Stimulated activated effector memory CD8-positive, alpha-beta T cell treated with anti-CD3 and anti-CD28 coated beads, Interleukin-12 subunit alpha, Interleukin-12 subunit beta, amount 100 ng/mL, for 72 hours (primary cell): ENCODE results near the gene APP.

ENCODE experiments used
- ATAC-seq: fragments of 150-1000 bp; cut with Tn5 transposase; 2 replicates; pipeline ENCODE4 v1.10.0; 2021
- DNase-seq, 2 donors: peaks; one replicate each; pipeline ENCODE4 v3.0.0; 2021 to 2022; ENCODE audit warnings: low spot score in 2 of 2
- H3K27ac Mint-ChIP-seq: one replicate; pipeline ENCODE4 v1.8.0; 2022; ENCODE audit warnings: mild to moderate bottlenecking, mixed read lengths
- H3K36me3 Mint-ChIP-seq: one replicate; pipeline ENCODE4 v1.8.0; 2022; ENCODE audit warnings: mild to moderate bottlenecking, mixed read lengths
- H3K4me1 Mint-ChIP-seq: one replicate; pipeline ENCODE4 v1.8.0; 2022; ENCODE audit warnings: mixed read lengths
- H3K4me3 Mint-ChIP-seq: one replicate; pipeline ENCODE4 v1.8.0; 2022; ENCODE audit warnings: mild to moderate bottlenecking, mixed read lengths
- H3K9me3 Mint-ChIP-seq: one replicate; pipeline ENCODE4 v1.8.0; 2022; ENCODE audit warnings: mixed read lengths

APP gene

GRCh38 chr21:25964015-25964414 is 206.6 kb downstream of the APP start:
- Mint-ChIP-seq H3K9me3 (no peaks in the 10 kb centered on the region), H3K36me3 (no peaks in the 10 kb centered on the region), H3K4me3 (no peak overlapping the region), H3K27ac (no peak overlapping the region), H3K4me1 (no peaks in the 10 kb centered on the region)
- DNase-seq (no peak), ATAC-seq (no peak)

DNA sequence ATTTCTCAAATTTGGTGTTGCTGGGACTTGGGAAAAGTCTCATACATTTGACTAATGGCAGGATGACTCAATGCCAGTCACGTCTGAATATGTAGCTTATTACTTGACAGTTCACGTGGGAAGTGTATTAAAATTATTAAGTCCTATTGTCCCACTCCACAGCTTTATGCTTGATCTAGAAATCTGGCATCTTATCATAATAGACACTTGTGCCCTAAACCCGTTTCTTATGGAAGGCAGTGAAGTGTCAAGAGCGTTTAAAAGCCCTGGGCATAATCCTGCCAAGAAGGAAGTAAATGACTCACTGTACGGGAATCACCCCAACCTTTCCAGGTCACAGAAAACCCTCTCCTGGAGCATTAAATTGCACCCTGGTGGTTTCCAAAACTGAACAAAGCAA is 207.4 kb downstream of the APP start:
- no peak overlapping the region for H3K4me3 Mint-ChIP-seq
- no peak overlapping the region for H3K27ac Mint-ChIP-seq
- H3K36me3 Mint-ChIP-seq: no peaks in the 10 kb centered on the region
- H3K4me1 Mint-ChIP-seq: no peaks in the 10 kb centered on the region
- DNase-seq: no peak
- no peaks in the 10 kb centered on the region for H3K9me3 Mint-ChIP-seq
- no peak for ATAC-seq

DNA sequence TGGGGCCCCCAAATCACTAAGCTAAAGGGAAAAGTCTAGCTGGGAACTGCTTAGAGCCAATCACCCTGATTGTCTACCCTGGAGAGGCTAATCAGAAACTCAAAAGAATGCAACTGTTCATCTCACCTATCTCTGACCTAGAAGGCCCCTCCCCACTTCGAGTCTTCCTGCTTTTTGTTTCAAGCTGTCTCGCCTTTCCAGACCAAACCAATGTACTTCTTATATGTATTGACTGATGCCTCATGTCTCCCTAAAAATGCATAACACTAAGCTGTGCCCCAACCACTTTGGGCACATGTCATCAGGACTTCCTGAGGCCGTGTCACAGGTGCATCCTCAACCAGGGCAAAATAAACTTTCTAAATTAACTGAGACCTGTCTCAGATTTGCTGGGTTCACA is 209.5 kb downstream of the APP start:
- no peaks in the 10 kb centered on the region for H3K36me3 Mint-ChIP-seq
- no peaks in the 10 kb centered on the region for H3K4me1 Mint-ChIP-seq
- ATAC-seq (no peak), DNase-seq (no peak)
- H3K9me3 Mint-ChIP-seq: no peaks in the 10 kb centered on the region
- H3K4me3 Mint-ChIP-seq: no peak overlapping the region
- no peak overlapping the region for H3K27ac Mint-ChIP-seq

GRCh38 chr21:25960402-25960801 is 210.2 kb downstream of the APP start:
- DNase-seq (no peak), ATAC-seq (no peak)

GRCh38 chr21:25959799-25960198 is 210.8 kb downstream of the APP start:
- Mint-ChIP-seq H3K9me3 (no peaks in the 10 kb centered on the region), H3K27ac (no peak overlapping the region), H3K36me3 (no peaks in the 10 kb centered on the region), H3K4me1 (no peaks in the 10 kb centered on the region), H3K4me3 (no peak overlapping the region)
- ATAC-seq: no peak
- no peak for DNase-seq

More at GRCh38 chr21:25960402-25960801, 210.2 kb downstream of the APP start:
- Mint-ChIP-seq H3K4me1 (no peaks in the 10 kb centered on the region), H3K9me3 (no peaks in the 10 kb centered on the region), H3K36me3 (no peaks in the 10 kb centered on the region), H3K4me3 (no peak overlapping the region), H3K27ac (no peak overlapping the region)

- H3K9me3 Mint-ChIP-seq: no peaks in the 10 kb centered on the region
- no peak for DNase-seq
- no peak overlapping the region for H3K4me3 Mint-ChIP-seq
- H3K36me3 Mint-ChIP-seq: no peaks in the 10 kb centered on the region
- no peaks in the 10 kb centered on the region for H3K4me1 Mint-ChIP-seq
- no peak overlapping the region for H3K27ac Mint-ChIP-seq
- no peak for ATAC-seq
Measured at GRCh38 chr21:25956993-25957714, 213.4 kb downstream of the APP start.

- Mint-ChIP-seq H3K9me3 (no peaks in the 10 kb centered on the region), H3K4me3 (no peak overlapping the region), H3K4me1 (no peaks in the 10 kb centered on the region), H3K27ac (no peak overlapping the region), H3K36me3 (no peaks in the 10 kb centered on the region)
- DNase-seq: no peak
- no peak for ATAC-seq
Measured at GRCh38 chr21:25955646-25956045, 214.9 kb downstream of the APP start.

DNA sequence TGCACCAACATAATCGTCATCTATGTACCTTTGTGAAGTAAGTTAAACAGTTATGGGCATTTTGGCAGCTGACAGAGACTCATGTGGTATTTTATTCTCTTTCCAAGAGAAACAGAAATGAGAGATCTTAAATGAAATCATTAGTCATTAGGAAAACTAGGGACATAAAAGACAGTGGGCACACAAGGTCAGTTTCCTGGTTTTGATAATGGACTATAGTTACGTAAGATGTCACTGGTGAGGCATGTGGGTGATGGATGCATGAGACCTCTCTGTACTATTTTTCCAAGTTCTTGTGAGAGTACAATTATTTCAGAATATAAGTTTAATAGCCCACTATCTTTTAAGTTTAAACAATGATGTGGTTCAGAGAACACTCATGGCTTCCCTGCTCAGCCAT is 216.9 kb downstream of the APP start:
- H3K9me3 Mint-ChIP-seq: no peaks in the 10 kb centered on the region
- no peaks in the 10 kb centered on the region for H3K36me3 Mint-ChIP-seq
- H3K4me3 Mint-ChIP-seq: no peak overlapping the region
- H3K27ac Mint-ChIP-seq: no peak overlapping the region
- no peaks in the 10 kb centered on the region for H3K4me1 Mint-ChIP-seq
- DNase-seq (no peak), ATAC-seq (no peak)

DNA sequence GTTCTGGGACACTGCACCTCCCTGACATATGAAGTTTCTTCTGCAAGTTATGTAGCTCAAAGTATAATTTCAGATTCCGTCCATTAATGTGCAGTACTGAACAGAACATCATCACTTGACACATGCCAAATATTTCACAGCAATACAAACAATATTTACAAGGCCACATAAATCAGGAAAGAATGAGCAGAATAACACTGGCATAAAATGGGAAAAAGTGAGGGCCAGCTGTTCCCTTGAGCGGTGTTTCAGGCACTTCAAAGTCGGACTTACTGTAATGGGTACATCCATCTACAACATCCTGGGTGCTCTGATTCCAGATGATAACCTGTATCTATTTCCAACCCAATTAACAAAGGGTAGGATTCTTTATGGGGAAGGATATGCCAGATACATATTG is 217.4 kb downstream of the APP start:
- ATAC-seq: no peak
- Mint-ChIP-seq H3K9me3 (no peaks in the 10 kb centered on the region), H3K4me1 (no peaks in the 10 kb centered on the region), H3K4me3 (no peak overlapping the region), H3K27ac (no peak overlapping the region), H3K36me3 (no peaks in the 10 kb centered on the region)
- DNase-seq: no peak

- H3K36me3 Mint-ChIP-seq: no peaks in the 10 kb centered on the region
Measured at GRCh38 chr21:25952306-25952705, 218.3 kb downstream of the APP start.

DNA sequence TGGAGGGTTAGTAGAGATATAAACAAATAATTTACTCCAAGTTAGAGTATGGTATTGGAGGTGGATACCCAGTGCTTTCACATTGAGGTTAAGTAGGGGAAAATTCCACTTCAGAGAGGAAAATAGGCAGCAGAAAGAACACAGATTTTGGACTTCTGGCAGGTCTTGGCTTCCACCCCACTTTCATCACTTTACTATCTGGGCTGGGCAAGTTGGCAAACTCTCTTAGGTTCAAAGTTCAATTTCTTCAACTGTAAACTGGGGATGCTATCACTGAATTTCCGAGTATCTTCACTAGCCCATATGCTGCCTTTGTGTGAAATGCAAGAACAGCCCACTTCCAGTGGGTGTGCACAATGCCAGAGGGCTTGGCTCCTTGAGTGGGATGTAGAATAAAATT is 220.9 kb downstream of the APP start:
- Mint-ChIP-seq H3K36me3 (no peaks in the 10 kb centered on the region), H3K4me1 (no peaks in the 10 kb centered on the region), H3K4me3 (no peak overlapping the region), H3K9me3 (no peaks in the 10 kb centered on the region), H3K27ac (no peak overlapping the region)
- ATAC-seq (no peak), DNase-seq (no peak)

More at GRCh38 chr21:25952306-25952705, 218.3 kb downstream of the APP start:
- no peaks in the 10 kb centered on the region for H3K9me3 Mint-ChIP-seq
- ATAC-seq (no peak), DNase-seq (no peak)
- H3K4me1 Mint-ChIP-seq: no peaks in the 10 kb centered on the region
- H3K27ac Mint-ChIP-seq: no peak overlapping the region
- H3K4me3 Mint-ChIP-seq: no peak overlapping the region

- no peak for ATAC-seq
- Mint-ChIP-seq H3K4me1 (no peaks in the 10 kb centered on the region), H3K9me3 (no peaks in the 10 kb centered on the region), H3K36me3 (no peaks in the 10 kb centered on the region), H3K4me3 (no peak overlapping the region), H3K27ac (no peak overlapping the region)
- DNase-seq: no peak
Measured at GRCh38 chr21:25944672-25945213, 225.8 kb downstream of the APP start.

- Mint-ChIP-seq H3K4me3 (no peak overlapping the region), H3K9me3 (no peaks in the 10 kb centered on the region), H3K27ac (no peak overlapping the region), H3K36me3 (no peaks in the 10 kb centered on the region), H3K4me1 (no peaks in the 10 kb centered on the region)
- DNase-seq (no peak), ATAC-seq (no peak)
Measured at GRCh38 chr21:25944082-25944481, 226.5 kb downstream of the APP start.

DNA sequence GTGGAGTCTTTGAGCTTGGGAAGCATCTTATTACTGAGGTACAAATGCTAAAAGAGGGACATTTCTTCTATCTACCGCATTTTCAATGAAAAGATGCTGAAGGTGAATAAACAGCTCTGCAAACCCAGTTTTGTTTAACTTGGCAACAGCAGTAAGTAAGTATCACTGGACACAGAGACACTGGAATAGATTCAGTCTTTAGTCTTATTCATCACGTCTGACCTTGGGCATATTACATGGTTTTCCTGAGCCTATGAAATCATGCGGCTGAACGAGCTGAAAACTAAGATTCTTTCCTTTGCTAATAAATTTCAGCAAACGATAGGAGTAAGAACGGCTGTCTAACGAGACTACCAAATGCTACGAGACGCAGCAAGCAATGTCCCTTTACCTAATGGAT is 228.4 kb downstream of the APP start:
- Mint-ChIP-seq H3K9me3 (no peaks in the 10 kb centered on the region), H3K27ac (no peak overlapping the region), H3K4me3 (no peak overlapping the region), H3K36me3 (no peaks in the 10 kb centered on the region), H3K4me1 (no peaks in the 10 kb centered on the region)
- no peak for DNase-seq
- no peak for ATAC-seq

GRCh38 chr21:25939396-25939761 is 231.2 kb downstream of the APP start:
- no peaks in the 10 kb centered on the region for H3K9me3 Mint-ChIP-seq
- ATAC-seq: no peak
- no peaks in the 10 kb centered on the region for H3K4me1 Mint-ChIP-seq
- no peak overlapping the region for H3K4me3 Mint-ChIP-seq
- no peaks in the 10 kb centered on the region for H3K36me3 Mint-ChIP-seq
- H3K27ac Mint-ChIP-seq: no peak overlapping the region
- DNase-seq: no peak

- Mint-ChIP-seq H3K36me3 (no peaks in the 10 kb centered on the region), H3K4me3 (no peak overlapping the region), H3K4me1 (no peaks in the 10 kb centered on the region), H3K27ac (no peak overlapping the region), H3K9me3 (no peaks in the 10 kb centered on the region)
- ATAC-seq (no peak), DNase-seq (no peak)
Measured at GRCh38 chr21:25938658-25939395, 231.7 kb downstream of the APP start.
